Measurements from ENCODE around the gene DIP2B.
"Not testable (repeated sequence)": the region's sequence is repeated elsewhere in the genome, so short reads cannot be mapped to it uniquely, and the experiment has no call there.

The DIP2B gene

GRCh38 chr12:50504798-50505674, at the start of gene DIP2B:
Gene DIP2B (plus strand): TSS chr12:50504985. CDS start chr12:50505141, 156 bp downstream.
- peak; percentile 97 for DNase-seq

- DNase-seq: no peak
Measured at GRCh38 chr12:50458606-50459005, 46.2 kb upstream of the DIP2B start.

GRCh38 chr12:50467439-50467838, 37.3 kb upstream of the DIP2B start:
- DNase-seq: no peak

GRCh38 chr12:50477241-50477832, 27.4 kb upstream of the DIP2B start:
- DNase-seq: no peak

GRCh38 chr12:50482571-50482970, 22.2 kb upstream of the DIP2B start:
- DNase-seq: no peak

- no peak for DNase-seq
Measured at GRCh38 chr12:50483488-50483887, 21.3 kb upstream of the DIP2B start.

GRCh38 chr12:50488801-50489200, 16.0 kb upstream of the DIP2B start:
- no peak for DNase-seq

GRCh38 chr12:50498119-50498518, 6.7 kb upstream of the DIP2B start:
- not testable (repeated sequence) for DNase-seq

- DNase-seq: no peak
Measured at GRCh38 chr12:50505675-50506530, 1.1 kb downstream of the DIP2B start.

- no peak for DNase-seq
Measured at GRCh38 chr12:50506753-50507473, 2.1 kb downstream of the DIP2B start.

- DNase-seq: no peak
Measured at GRCh38 chr12:50507474-50507838, 2.7 kb downstream of the DIP2B start.

- no peak for DNase-seq
Measured at GRCh38 chr12:50507930-50508329, 3.1 kb downstream of the DIP2B start.

- no peak for DNase-seq
Measured at GRCh38 chr12:50508414-50508813, 3.6 kb downstream of the DIP2B start.

- no peak for DNase-seq
Measured at GRCh38 chr12:50508970-50509663, 4.3 kb downstream of the DIP2B start.

GRCh38 chr12:50514526-50515276, 9.9 kb downstream of the DIP2B start:
- DNase-seq: no peak

- no peak for DNase-seq
Measured at GRCh38 chr12:50515587-50515986, 10.8 kb downstream of the DIP2B start.

GRCh38 chr12:50517421-50518048, 12.8 kb downstream of the DIP2B start:
- DNase-seq: no peak

GRCh38 chr12:50518090-50518489, 13.3 kb downstream of the DIP2B start:
- peak; percentile 45 for DNase-seq

GRCh38 chr12:50519353-50519752, 14.6 kb downstream of the DIP2B start:
- no peak for DNase-seq

- no peak for DNase-seq
Measured at GRCh38 chr12:50520416-50521207, 15.8 kb downstream of the DIP2B start.

Measured in activated CD8-positive, alpha-beta memory T cell treated with anti-CD3 and anti-CD28 coated beads, Interleukin-2, amount 50 U/mL, for 48 hours (primary cell).